SK-N-SH (cell line): ENCODE data around the gene ASTN2.

ENCODE experiments used
- CHD2 ChIP-seq: fragments of 150-350 bp; IDR thresholded peaks from 2 replicates; pipeline ENCODE4 v1.6.1; 2018; ENCODE audit warnings: low read length; ENCODE audit not compliant: partially characterized antibody
- EZH2phosphoT487 ChIP-seq: fragments of 200-600 bp; sonication (generic); IDR thresholded peaks from 2 replicates; pipeline ENCODE4 v1.6.1; 2017; ENCODE audit warnings: low read depth, mixed run types, mild to moderate bottlenecking, antibody characterized with exemption, moderate library complexity, borderline replicate concordance
- MXI1 ChIP-seq: IDR thresholded peaks from 2 replicates; pipeline ENCODE4 v1.6.1; 2012; ENCODE audit warnings: mild to moderate bottlenecking, low read depth, low read length, improper control_type of control experiment
- RFX5 ChIP-seq: IDR thresholded peaks from 2 replicates; pipeline ENCODE4 v1.6.1; 2012; ENCODE audit warnings: mild to moderate bottlenecking, improper control_type of control experiment, low read length
- TCF12 ChIP-seq: IDR thresholded peaks from 2 replicates; pipeline ENCODE4 v1.4.0; 2012
- TF ChIP-seq, protein P1 (sequence below): fragments of 200-600 bp; sonication (generic); IDR thresholded peaks from 2 replicates; pipeline ENCODE4 v1.6.1; 2017; ENCODE audit warnings: antibody characterized with exemption, mild to moderate bottlenecking, moderate library complexity

DNA sequence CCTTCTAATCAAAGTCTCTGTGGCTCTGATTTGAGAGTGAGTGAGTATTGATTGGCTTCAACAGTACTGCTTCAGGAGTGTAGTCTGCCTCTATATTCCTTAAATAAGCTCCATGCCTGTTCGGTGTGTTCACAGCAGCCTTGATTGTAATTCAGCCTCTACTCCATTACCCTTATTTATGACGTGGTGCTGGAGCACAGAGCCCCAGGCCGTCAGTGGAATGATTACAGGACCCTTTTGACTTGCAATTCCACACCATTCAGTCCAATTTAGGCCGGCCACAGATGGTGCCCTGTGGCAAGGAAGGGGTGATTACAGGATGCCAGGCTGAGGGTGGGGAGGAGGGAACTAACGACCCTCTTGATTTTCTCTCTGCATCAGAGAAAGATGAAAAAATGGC lies 110.3 kb downstream of the ASTN2 start:
- no peak for TF ChIP-seq TCF12
- no peak for TF ChIP-seq EZH2phosphoT487
- TF ChIP-seq, protein P1, sequence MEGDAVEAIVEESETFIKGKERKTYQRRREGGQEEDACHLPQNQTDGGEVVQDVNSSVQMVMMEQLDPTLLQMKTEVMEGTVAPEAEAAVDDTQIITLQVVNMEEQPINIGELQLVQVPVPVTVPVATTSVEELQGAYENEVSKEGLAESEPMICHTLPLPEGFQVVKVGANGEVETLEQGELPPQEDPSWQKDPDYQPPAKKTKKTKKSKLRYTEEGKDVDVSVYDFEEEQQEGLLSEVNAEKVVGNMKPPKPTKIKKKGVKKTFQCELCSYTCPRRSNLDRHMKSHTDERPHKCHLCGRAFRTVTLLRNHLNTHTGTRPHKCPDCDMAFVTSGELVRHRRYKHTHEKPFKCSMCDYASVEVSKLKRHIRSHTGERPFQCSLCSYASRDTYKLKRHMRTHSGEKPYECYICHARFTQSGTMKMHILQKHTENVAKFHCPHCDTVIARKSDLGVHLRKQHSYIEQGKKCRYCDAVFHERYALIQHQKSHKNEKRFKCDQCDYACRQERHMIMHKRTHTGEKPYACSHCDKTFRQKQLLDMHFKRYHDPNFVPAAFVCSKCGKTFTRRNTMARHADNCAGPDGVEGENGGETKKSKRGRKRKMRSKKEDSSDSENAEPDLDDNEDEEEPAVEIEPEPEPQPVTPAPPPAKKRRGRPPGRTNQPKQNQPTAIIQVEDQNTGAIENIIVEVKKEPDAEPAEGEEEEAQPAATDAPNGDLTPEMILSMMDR: no peak
- peak; percentile 32; the same call in 1 of the 2 replicates for TF ChIP-seq MXI1
- peak; percentile 52 for TF ChIP-seq CHD2
- no peak for TF ChIP-seq RFX5
